ENCODE results near the gene SAPCD2.
A peak's percentile ranks its signal among the peaks of the same experiment; 100 is the strongest.
"Not testable (repeated sequence)": the region's sequence is repeated elsewhere in the genome, so short reads cannot be mapped to it uniquely, and the experiment has no call there.

SAPCD2 gene

GRCh38 chr9:137034039-137034708, 36.2 kb downstream of the SAPCD2 start:
- FAIRE-seq (no peak), DNase-seq (ENCODE audit: insufficient read length, low spot score) (no peak)

GRCh38 chr9:137033481-137033880, 36.9 kb downstream of the SAPCD2 start:
- DNase-seq (ENCODE audit: insufficient read length, low spot score); FAIRE-seq: not testable (repeated sequence)

GRCh38 chr9:137032858-137033257, 37.5 kb downstream of the SAPCD2 start:
- DNase-seq (ENCODE audit: insufficient read length, low spot score): no peak
- no peak for FAIRE-seq

GRCh38 chr9:137031904-137032640, 38.3 kb downstream of the SAPCD2 start, which contains the start of gene FUT7:
Gene FUT7, minus strand, starts transcription at chr9:137032088. Its CDS starts 97 bp downstream, at chr9:137031991.
- DNase-seq (ENCODE audit: insufficient read length, low spot score) (no peak), FAIRE-seq (no peak)

GRCh38 chr9:137030538-137031527, 39.5 kb downstream of the SAPCD2 start:
- no peak for FAIRE-seq
- DNase-seq (ENCODE audit: insufficient read length, low spot score): no peak

GRCh38 chr9:137030006-137030405, 40.4 kb downstream of the SAPCD2 start:
- DNase-seq (ENCODE audit: insufficient read length, low spot score) (no peak), FAIRE-seq (no peak)

- DNase-seq (ENCODE audit: insufficient read length, low spot score) (peak; percentile 74), FAIRE-seq (peak; percentile 59)
Observed at GRCh38 chr9:137029058-137029936, 41.1 kb downstream of the SAPCD2 start.

GRCh38 chr9:137028263-137029057, 41.9 kb downstream of the SAPCD2 start:
- DNase-seq (ENCODE audit: insufficient read length, low spot score): no peak
- peak; percentile 23 for FAIRE-seq

GRCh38 chr9:137027369-137028262, 42.7 kb downstream of the SAPCD2 start, which contains the start of gene ABCA2:
Gene ABCA2, minus strand, starts transcription at chr9:137028237. Its CDS starts 97 bp downstream, at chr9:137028140.
- DNase-seq (ENCODE audit: insufficient read length, low spot score): no peak
- peak; percentile 60 for FAIRE-seq

GRCh38 chr9:137026828-137027227, 43.5 kb downstream of the SAPCD2 start:
- FAIRE-seq (no peak), DNase-seq (ENCODE audit: insufficient read length, low spot score) (no peak)

GRCh38 chr9:137026384-137026783, 44.0 kb downstream of the SAPCD2 start:
- FAIRE-seq (no peak), DNase-seq (ENCODE audit: insufficient read length, low spot score) (no peak)

GRCh38 chr9:137025517-137025966, 44.8 kb downstream of the SAPCD2 start:
- DNase-seq (ENCODE audit: insufficient read length, low spot score) (no peak), FAIRE-seq (no peak)

- FAIRE-seq (no peak), DNase-seq (ENCODE audit: insufficient read length, low spot score) (no peak)
Observed at GRCh38 chr9:137023583-137023991, 46.8 kb downstream of the SAPCD2 start.

- DNase-seq (ENCODE audit: insufficient read length, low spot score): no peak
- FAIRE-seq: no peak
Observed at GRCh38 chr9:137023157-137023556, 47.2 kb downstream of the SAPCD2 start.

GRCh38 chr9:137022662-137023008, 47.7 kb downstream of the SAPCD2 start:
- DNase-seq (ENCODE audit: insufficient read length, low spot score) (no peak), FAIRE-seq (no peak)

- peak; percentile 58 for FAIRE-seq
- DNase-seq (ENCODE audit: insufficient read length, low spot score): peak; percentile 45
Observed at GRCh38 chr9:137021979-137022661, 48.2 kb downstream of the SAPCD2 start.

- FAIRE-seq (no peak), DNase-seq (ENCODE audit: insufficient read length, low spot score) (no peak)
Observed at GRCh38 chr9:137021568-137021978, 48.8 kb downstream of the SAPCD2 start.

All from HTR-8/SVneo (cell line).